GM12872 (cell line): ENCODE results near the gene ZNF69.
A peak's percentile ranks its signal among the peaks of the same experiment; 100 is the strongest.

Experiments used
- TF ChIP-seq, protein P1 (sequence below): IDR thresholded peaks from 3 replicates; pipeline ENCODE4 v1.5.1; 2011; ENCODE audit warnings: low read depth, mild to moderate bottlenecking, low read length, moderate library complexity; ENCODE audit not compliant: insufficient read depth

ZNF69 gene

DNA sequence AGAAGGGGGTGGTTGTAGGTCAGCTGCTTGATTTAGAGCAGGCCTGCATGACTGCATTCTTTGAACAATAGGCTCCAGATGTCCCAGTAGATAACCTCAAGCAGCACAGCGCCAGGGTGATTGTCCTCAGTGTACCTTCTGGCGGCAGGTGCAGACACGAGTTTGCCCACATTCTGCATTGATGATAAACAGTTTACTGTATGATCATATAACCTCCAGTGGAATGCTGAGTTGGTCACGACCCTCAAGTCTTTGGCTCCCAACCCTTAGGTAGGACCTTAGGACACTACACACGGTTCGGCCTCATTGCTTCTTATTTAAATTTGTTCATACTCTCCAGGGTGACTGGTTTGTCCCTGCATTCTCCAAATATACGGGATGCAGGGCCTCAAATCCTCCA lies 26.9 kb upstream of the ZNF69 start:
- TF ChIP-seq, protein P1, sequence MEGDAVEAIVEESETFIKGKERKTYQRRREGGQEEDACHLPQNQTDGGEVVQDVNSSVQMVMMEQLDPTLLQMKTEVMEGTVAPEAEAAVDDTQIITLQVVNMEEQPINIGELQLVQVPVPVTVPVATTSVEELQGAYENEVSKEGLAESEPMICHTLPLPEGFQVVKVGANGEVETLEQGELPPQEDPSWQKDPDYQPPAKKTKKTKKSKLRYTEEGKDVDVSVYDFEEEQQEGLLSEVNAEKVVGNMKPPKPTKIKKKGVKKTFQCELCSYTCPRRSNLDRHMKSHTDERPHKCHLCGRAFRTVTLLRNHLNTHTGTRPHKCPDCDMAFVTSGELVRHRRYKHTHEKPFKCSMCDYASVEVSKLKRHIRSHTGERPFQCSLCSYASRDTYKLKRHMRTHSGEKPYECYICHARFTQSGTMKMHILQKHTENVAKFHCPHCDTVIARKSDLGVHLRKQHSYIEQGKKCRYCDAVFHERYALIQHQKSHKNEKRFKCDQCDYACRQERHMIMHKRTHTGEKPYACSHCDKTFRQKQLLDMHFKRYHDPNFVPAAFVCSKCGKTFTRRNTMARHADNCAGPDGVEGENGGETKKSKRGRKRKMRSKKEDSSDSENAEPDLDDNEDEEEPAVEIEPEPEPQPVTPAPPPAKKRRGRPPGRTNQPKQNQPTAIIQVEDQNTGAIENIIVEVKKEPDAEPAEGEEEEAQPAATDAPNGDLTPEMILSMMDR, result no peak

DNA sequence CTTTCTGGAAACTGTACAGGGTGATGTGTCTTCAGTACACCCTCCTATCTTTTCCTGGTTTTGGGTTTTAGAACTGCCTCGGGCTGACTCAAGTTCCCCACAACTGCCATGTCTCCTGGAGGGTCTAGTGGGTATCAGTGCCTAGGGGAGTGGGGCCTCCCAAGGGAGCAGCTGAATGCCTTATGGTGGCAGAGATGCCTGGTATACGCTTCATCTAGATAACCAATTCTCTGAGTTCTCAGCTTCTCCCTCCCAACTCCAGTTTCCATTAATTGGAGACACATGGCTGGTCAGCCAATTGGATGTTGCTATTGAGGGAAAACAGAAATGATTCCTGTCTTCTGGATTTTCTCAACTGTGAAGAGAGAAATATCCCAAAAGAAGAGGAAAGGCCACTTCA lies 26.3 kb upstream of the ZNF69 start:
- TF ChIP-seq, protein P1, result no peak

DNA sequence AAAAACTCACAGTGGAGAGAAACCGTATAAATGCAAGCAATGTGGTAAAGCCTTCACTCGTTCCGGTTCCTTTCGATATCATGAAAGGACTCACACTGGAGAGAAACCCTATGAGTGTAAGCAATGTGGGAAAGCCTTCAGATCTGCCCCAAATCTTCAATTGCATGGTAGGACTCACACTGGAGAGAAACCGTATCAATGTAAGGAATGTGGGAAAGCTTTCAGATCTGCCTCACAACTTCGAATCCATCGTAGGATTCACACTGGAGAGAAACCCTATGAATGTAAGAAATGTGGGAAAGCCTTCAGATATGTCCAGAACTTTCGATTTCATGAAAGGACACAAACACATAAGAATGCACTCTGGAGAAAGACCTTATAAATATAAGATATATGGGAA lies 19.4 kb upstream of the ZNF69 start:
- TF ChIP-seq, protein P1, result no peak

DNA sequence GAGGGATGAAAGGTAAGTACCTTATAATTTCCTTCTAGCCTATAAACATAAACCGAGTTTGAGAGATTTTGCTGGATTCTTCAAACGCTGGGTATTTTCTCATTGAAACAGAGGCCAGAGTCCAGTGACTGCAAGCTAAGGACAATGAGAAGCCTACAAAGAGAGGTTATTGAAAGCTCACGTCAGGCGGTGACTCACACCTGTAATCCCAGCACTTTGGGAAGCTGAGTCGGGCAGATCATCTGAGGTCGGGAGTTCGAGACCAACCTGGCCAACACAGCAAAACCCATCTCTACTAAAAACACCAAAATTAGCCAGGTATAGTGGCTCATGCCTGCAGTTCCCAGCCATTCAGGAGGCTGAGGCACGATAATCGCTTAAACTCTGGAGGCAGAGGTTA lies 15.0 kb upstream of the ZNF69 start:
- TF ChIP-seq, protein P1, result no peak

DNA sequence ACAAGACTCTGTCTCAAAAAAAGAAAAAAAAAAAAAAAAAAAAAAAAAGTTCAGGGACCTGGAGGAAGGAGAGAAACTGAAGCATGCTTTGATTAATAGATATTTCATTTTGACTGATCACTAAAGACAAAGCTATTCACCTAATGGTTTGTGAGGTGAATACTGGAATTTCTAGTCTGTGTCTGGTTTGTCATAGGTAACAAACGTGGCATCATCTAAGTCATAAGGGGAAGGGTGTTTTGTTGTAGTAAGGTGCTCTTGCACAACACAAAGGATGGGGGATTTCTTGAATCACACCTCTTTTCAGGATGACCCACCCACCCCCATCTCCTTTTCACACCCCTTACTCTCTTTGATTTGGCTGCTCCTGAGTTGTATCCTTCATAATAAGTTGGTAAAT lies 13.8 kb upstream of the ZNF69 start:
- TF ChIP-seq, protein P1, result no peak

DNA sequence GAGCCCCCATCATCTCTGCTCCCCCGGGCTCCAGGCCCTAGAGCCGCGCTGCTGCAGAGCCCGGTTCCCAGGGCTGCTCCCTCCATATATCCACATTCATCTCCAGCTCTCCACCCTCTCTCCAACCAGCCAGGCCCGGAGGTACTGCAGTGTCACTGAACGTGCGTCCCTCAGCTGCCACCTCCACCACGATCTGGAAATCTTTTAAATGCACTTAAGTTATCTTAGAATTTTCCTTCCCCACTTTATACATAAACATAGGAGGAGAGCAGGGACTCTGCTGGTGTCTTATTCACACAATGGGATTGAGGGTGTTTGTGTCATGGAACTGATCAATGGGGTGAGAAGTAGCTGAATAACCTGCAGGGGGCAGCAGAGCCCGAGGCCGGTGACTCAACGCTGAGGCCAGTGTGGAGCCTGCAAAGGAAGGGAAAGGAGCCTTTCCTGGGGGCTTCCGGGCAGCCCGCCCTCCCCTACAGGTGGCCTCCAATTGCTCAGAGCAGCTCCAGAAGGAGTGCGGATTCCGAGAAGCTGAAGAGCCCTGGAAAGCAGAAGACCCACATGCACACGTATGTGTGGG lies 7.8 kb upstream of the ZNF69 start:
- TF ChIP-seq, protein P1, result 0 out of 3 replicates have a peak, but pooled peaks have one; percentile 11

DNA sequence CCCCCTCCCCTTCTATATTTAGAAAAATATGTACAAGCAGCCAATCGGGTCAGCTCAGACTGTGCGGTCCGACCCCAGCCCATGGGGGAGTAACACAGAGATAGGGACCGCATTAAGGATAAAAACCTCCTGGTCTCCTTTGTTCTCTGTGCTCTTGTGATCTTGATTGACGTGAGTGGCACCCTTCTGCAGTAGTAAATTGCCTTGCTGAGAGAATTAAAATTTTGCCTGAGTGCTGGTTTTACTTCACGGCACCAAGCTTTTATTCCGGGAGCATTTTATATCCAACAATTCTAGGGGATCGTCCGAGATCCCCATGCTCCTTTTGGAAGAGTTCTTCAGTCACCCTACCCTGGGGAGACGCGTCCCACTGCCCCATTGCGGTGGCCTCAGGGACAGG lies 7.0 kb upstream of the ZNF69 start:
- TF ChIP-seq, protein P1, result no peak
